Upper lobe of right lung (tissue), 1 donor: ENCODE measurements around the gene DDR2. TPM values are rescaled to one million over a fixed set of nuclear protein-coding genes. Genes with fewer than 3 reads are reported as not detected.

Source experiments
- ATAC-seq: fragments of 200-7000 bp; cut with Tn5 transposase; one replicate; pipeline ENCODE4 v1.9.1; 2020; ENCODE audit warnings: mild to moderate bottlenecking, moderate library complexity
- DNase-seq: peaks from one replicate; pipeline ENCODE4 v3.0.0-alpha.2; 2020
- H3K27ac ChIP-seq: fragments of 200-600 bp; one replicate; pipeline ENCODE4 v1.8.0; 2022
- H3K27me3 ChIP-seq: fragments of 200-600 bp; one replicate; pipeline ENCODE4 v1.8.0; 2022; ENCODE audit warnings: mild to moderate bottlenecking
- H3K36me3 ChIP-seq: fragments of 200-600 bp; one replicate; pipeline ENCODE4 v1.8.0; 2022
- H3K4me1 ChIP-seq: fragments of 200-600 bp; one replicate; pipeline ENCODE4 v1.8.0; 2022
- H3K4me3 ChIP-seq: fragments of 200-600 bp; one replicate; pipeline ENCODE4 v1.8.0; 2022; ENCODE audit warnings: mild to moderate bottlenecking
- H3K9me3 ChIP-seq: fragments of 200-600 bp; one replicate; pipeline ENCODE4 v1.8.0; 2022
- intact Hi-C: fragments of 100-400 bp; cut with DNase I; formaldehyde crosslinking; loops from one replicate; pipeline ENCODE4 v1.11.0; 2022
- total RNA-seq: library from RNA; stranded (reverse); fragmentation: NEBNext Ultra II Directional; extraction: Animal tissue kit (Norgen Biotek cat#: 25700); gene quantifications from one replicate; pipeline ENCODE4 v1.2.1, GENCODE V29; 2021
- TF ChIP-seq, protein P1 (sequence below): fragments of 200-600 bp; IDR thresholded peaks from one replicate; pipeline ENCODE4 v1.8.0; 2022; ENCODE audit warnings: antibody characterized with exemption
- donor health status: DM: no; HTN: yes; CAD: no; lungs with severe emphysema.

DDR2 gene
- total RNA-seq, 1 donor from 2014 or later: 44.6 TPM

DNA sequence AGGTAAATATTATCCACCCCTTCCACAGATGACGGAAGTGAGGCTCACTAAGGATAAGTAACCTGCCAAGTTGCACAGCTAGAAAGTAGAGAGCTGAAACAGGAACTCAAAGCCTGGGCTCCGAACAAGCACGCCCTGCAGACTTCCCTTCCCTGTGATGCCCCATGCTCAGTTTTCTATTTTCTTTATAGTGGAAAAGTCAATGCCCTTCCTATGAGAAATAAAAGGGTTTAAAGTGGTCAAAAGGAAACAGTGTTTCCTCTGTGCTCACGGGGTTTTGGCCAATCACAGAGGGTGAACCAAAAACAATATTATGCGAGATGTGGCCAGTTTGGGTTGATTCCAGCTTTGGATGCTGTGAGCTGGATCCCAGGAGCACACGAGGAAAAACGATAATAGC is 44.5 kb downstream of the DDR2 start:
- Histone ChIP-seq H3K27ac (no peak overlapping the region), H3K4me1 (no peaks in the 10 kb centered on the region), H3K4me3 (no peak overlapping the region), H3K27me3 (no peaks in the 10 kb centered on the region), H3K36me3 (no peaks in the 10 kb centered on the region), H3K9me3 (no peaks in the 10 kb centered on the region)
- TF ChIP-seq, protein P1, sequence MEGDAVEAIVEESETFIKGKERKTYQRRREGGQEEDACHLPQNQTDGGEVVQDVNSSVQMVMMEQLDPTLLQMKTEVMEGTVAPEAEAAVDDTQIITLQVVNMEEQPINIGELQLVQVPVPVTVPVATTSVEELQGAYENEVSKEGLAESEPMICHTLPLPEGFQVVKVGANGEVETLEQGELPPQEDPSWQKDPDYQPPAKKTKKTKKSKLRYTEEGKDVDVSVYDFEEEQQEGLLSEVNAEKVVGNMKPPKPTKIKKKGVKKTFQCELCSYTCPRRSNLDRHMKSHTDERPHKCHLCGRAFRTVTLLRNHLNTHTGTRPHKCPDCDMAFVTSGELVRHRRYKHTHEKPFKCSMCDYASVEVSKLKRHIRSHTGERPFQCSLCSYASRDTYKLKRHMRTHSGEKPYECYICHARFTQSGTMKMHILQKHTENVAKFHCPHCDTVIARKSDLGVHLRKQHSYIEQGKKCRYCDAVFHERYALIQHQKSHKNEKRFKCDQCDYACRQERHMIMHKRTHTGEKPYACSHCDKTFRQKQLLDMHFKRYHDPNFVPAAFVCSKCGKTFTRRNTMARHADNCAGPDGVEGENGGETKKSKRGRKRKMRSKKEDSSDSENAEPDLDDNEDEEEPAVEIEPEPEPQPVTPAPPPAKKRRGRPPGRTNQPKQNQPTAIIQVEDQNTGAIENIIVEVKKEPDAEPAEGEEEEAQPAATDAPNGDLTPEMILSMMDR: no peak
- ATAC-seq: no peak
- DNase-seq: no peak
- intact Hi-C loops: no loop called here

DNA sequence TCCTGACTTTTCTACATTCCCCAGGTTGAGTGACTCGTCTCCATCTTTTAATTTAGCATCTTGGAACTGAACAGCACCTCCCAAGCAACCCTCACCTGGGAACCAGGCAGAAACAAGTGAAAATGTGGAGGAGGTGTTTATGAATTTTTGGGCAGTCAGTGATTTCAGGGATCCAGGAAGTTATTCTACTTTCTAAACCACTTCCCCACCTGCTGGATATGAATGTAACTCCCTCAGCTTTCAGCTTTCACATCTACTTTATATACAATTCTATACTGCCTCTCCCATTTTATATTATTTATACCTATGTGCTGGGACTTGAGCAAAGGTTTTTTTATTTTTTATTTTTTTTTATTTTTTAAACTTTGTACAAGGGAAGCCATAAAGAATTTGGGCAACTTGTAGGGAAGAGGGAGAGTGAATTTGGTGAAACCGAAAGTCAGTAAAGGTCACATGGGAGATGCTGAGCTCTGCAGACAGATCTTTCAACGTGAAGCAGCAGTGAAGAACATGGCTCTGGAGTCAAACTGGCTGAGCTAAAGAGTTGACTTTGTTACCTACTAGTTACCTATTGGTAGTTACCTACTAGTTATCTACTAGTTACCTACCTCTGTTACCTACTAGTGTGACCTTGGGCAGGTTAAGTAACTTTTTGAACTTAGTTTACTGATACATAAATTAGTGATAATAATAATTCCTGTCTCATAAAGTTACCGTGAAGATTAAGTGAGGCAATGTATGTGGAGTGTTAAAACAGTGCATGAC is 45.5 kb downstream of the DDR2 start:
- DNase-seq (no peak), ATAC-seq (no peak)
- intact Hi-C loops: no loop called here
- H3K4me1 ChIP-seq: no peaks in the 10 kb centered on the region
- H3K4me3 ChIP-seq: no peak overlapping the region
- no peaks in the 10 kb centered on the region for H3K9me3 ChIP-seq
- H3K27me3 ChIP-seq: no peaks in the 10 kb centered on the region
- TF ChIP-seq, protein P1: no peak
- no peak overlapping the region for H3K27ac ChIP-seq
- H3K36me3 ChIP-seq: no peaks in the 10 kb centered on the region

DNA sequence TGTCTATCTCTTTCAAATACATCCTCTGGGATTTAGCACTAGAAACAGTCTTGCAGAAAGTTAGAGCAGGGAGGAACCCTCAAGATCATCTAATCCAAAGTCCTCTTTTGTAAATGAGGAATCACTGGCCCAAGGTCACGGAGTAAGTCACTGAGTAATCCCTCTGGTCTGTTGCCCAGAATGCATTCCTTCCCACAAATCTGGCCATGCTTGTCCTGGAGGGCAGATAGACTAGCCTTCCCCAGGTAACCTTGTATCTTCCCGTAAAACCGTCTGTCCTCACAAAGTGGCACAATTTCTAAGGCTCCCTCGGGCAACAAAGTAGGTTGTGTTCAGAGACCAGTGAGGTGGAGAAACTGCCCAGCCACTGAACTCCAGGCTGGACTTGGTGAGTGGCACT is 46.2 kb downstream of the DDR2 start:
- Histone ChIP-seq H3K4me1 (no peaks in the 10 kb centered on the region), H3K27me3 (no peaks in the 10 kb centered on the region), H3K27ac (no peak overlapping the region), H3K4me3 (no peak overlapping the region), H3K36me3 (no peaks in the 10 kb centered on the region), H3K9me3 (no peaks in the 10 kb centered on the region)
- intact Hi-C loops: no loop called here
- TF ChIP-seq, protein P1: no peak
- no peak for DNase-seq
- ATAC-seq: no peak

DNA sequence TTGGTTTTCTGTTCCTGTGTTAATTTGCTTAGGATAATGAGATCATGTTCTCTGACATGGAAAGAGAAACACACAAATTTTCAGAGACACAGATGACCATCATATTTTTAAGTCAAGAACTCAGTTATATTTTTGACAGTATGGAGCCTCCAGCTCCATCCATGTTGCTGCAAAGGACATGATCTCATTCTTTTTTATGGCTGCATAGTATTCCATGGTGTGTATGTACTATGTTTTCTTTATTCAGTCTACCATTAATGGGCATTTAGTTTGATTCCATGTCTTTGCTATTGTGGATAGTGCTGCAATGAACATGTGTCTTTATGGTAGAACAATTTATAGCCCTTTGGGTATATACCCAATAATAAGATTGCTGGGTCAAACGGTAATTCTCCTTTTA is 47.0 kb downstream of the DDR2 start:
- no peaks in the 10 kb centered on the region for H3K36me3 ChIP-seq
- DNase-seq (no peak), ATAC-seq (no peak)
- H3K27ac ChIP-seq: no peak overlapping the region
- TF ChIP-seq, protein P1: no peak
- no peaks in the 10 kb centered on the region for H3K27me3 ChIP-seq
- intact Hi-C loops: no loop called here
- no peak overlapping the region for H3K4me3 ChIP-seq
- no peaks in the 10 kb centered on the region for H3K4me1 ChIP-seq
- no peaks in the 10 kb centered on the region for H3K9me3 ChIP-seq

DNA sequence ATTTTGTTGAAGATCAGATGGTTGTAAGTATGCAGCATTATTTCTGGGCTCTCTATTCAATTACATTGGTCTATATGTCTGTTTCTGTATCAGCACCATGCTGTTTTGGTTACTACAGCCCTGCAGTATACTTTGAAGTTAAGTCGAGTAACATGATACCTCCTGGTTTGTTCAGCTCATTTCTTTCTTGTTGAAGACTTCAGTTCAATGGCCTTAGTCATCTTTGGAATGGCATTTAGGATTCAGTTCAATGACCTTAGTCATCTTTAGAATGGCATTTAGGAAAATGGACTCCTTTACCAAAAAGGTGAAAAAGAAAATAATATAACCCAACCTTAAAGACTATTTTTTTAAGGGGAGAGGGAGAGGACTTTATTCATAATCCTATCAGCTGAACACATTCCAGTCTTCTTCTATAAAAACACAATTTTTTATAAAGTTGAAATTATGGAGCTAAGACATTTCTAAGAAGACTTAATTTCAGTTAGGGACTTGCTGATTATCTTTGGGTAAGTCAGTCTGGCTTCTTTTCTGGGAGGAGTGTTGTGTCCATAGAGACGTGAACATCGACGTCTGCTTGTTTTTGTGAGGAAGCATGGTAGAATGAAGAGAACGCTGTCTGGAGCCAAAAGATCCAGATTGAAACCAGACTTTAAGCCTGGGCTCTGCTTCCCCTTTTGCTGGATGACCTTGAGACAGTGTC is 48.3 kb downstream of the DDR2 start:
- intact Hi-C loops: no loop called here
- Histone ChIP-seq H3K4me3 (no peak overlapping the region), H3K36me3 (no peaks in the 10 kb centered on the region), H3K4me1 (no peaks in the 10 kb centered on the region), H3K9me3 (no peaks in the 10 kb centered on the region), H3K27ac (no peak overlapping the region), H3K27me3 (no peaks in the 10 kb centered on the region)
- ATAC-seq (no peak), DNase-seq (no peak)
- TF ChIP-seq, protein P1: no peak
